ENCODE measurements around the gene REST. TPM values are rescaled to one million over a fixed set of nuclear protein-coding genes. Genes with fewer than 3 reads are reported as not detected.
"Not testable (repeated sequence)": the region's sequence is repeated elsewhere in the genome, so short reads cannot be mapped to it uniquely, and the experiment has no call there.

Gene REST
- 32.1 TPM for total RNA-seq
- long read RNA-seq, full-length matches to known transcripts: 53 of 80 reads
- long read RNA-seq, partial matches to known transcripts: 18 of 80 reads
- long read RNA-seq, other reads (novel, unspliced or antisense): 9 of 80 reads

GRCh38 chr4:56907489-56908205 is at the start of gene REST:
Gene REST, plus strand, starts transcription at chr4:56907900. Its CDS starts 2,739 bp downstream, at chr4:56910639.
- DNase-seq (ENCODE audit: low spot score): peak; percentile 95

- DNase-seq (ENCODE audit: low spot score): no peak
These were observed 47.9 kb upstream of the REST start for GRCh38 chr4:56859841-56860240.

- no peak for DNase-seq (ENCODE audit: low spot score)
These were observed 46.9 kb upstream of the REST start for GRCh38 chr4:56860781-56861180.

- DNase-seq (ENCODE audit: low spot score): no peak
These were observed 46.3 kb upstream of the REST start for GRCh38 chr4:56861360-56861759.

- DNase-seq (ENCODE audit: low spot score): peak; percentile 47
These were observed 44.1 kb upstream of the REST start for GRCh38 chr4:56863441-56864139.

GRCh38 chr4:56870946-56871345 is 36.8 kb upstream of the REST start:
- DNase-seq (ENCODE audit: low spot score): no peak

- no peak for DNase-seq (ENCODE audit: low spot score)
These were observed 36.3 kb upstream of the REST start for GRCh38 chr4:56871371-56871866.

- DNase-seq (ENCODE audit: low spot score): no peak
These were observed 33.5 kb upstream of the REST start for GRCh38 chr4:56874166-56874565.

- no peak for DNase-seq (ENCODE audit: low spot score)
These were observed 32.8 kb upstream of the REST start for GRCh38 chr4:56874923-56875322.

- DNase-seq (ENCODE audit: low spot score): no peak
These were observed 31.4 kb upstream of the REST start for GRCh38 chr4:56876264-56876663.

GRCh38 chr4:56879996-56880395 is 27.7 kb upstream of the REST start:
- no peak for DNase-seq (ENCODE audit: low spot score)

GRCh38 chr4:56880572-56880971 is 27.1 kb upstream of the REST start:
- DNase-seq (ENCODE audit: low spot score): no peak

GRCh38 chr4:56884511-56884910 is 23.2 kb upstream of the REST start:
- DNase-seq (ENCODE audit: low spot score): not testable (repeated sequence)

GRCh38 chr4:56892691-56893090 is 15.0 kb upstream of the REST start:
- no peak for DNase-seq (ENCODE audit: low spot score)

GRCh38 chr4:56897842-56898241 is 9.9 kb upstream of the REST start:
- peak; percentile 60 for DNase-seq (ENCODE audit: low spot score)

GRCh38 chr4:56900186-56900585 is 7.5 kb upstream of the REST start:
- not testable (repeated sequence) for DNase-seq (ENCODE audit: low spot score)

GRCh38 chr4:56902703-56903102 is 5.0 kb upstream of the REST start:
- no peak for DNase-seq (ENCODE audit: low spot score)

- DNase-seq (ENCODE audit: low spot score): no peak
These were observed 1.9 kb upstream of the REST start for GRCh38 chr4:56905796-56906195.

- no peak for DNase-seq (ENCODE audit: low spot score)
These were observed 959 bp upstream of the REST start for GRCh38 chr4:56906489-56907393.

- peak; percentile 90 for DNase-seq (ENCODE audit: low spot score)
These were observed 746 bp downstream of the REST start for GRCh38 chr4:56908206-56909085.

All from mesenteric fat pad (tissue), 1 donor.